Mucosa of descending colon (tissue), 3 donors: Measurements from ENCODE around the gene TMPRSS4. TPM values are rescaled to one million over a fixed set of nuclear protein-coding genes. Genes with fewer than 3 reads are reported as not detected.
"Not testable (repeated sequence)": the region's sequence is repeated elsewhere in the genome, so short reads cannot be mapped to it uniquely, and the experiment has no call there.

Source experiments
- ATAC-seq: fragments of 200-7000 bp; cut with Tn5 transposase; one replicate; pipeline ENCODE4 v1.9.1; 2020; ENCODE audit warnings: mild to moderate bottlenecking, moderate library complexity
- DNase-seq, 3 donors: peaks; one replicate each; pipeline ENCODE4 v3.0.0-alpha.2; 2020
- H3K36me3 ChIP-seq: fragments of 200-600 bp; one replicate; pipeline ENCODE4 v1.8.0; 2021; ENCODE audit warnings: low read depth, mild to moderate bottlenecking
- H3K4me1 ChIP-seq: fragments of 200-600 bp; one replicate; pipeline ENCODE4 v1.8.0; 2021; ENCODE audit warnings: low read depth, mild to moderate bottlenecking
- H3K4me3 ChIP-seq: fragments of 200-600 bp; one replicate; pipeline ENCODE4 v1.8.0; 2021; ENCODE audit warnings: mild to moderate bottlenecking
- H3K9me3 ChIP-seq: fragments of 200-600 bp; one replicate; pipeline ENCODE4 v1.8.0; 2021; ENCODE audit warnings: mild to moderate bottlenecking
- intact Hi-C, 2 donors: fragments of 100-400 bp; cut with DNase I in 1 of 2; cut with micrococcal nuclease in 1 of 2; formaldehyde crosslinking; loops; one replicate each; pipeline versions ENCODE4 v1.11.0 to v1.11.1; 2022; cut with DNase I, micrococcal nuclease
- total RNA-seq, 3 donors: library from RNA; stranded (reverse); fragmentation: NEBNext Ultra II Directional in 2 of 3; extraction: Animal tissue kit (Norgen Biotek cat#: 25700) in 2 of 3; gene quantifications; one replicate each; pipeline versions ENCODE4 v1.2.1 to v1.2.4, GENCODE V29; 2021 to 2023
- TF ChIP-seq, protein P1 (sequence below): fragments of 200-600 bp; IDR thresholded peaks from one replicate; pipeline ENCODE4 v1.8.0; 2022; ENCODE audit warnings: antibody characterized with exemption, mild to moderate bottlenecking
- donor health status: DM: no; HTN: no; CAD: no; lungs with moderate emphysema.
- donor health status: DM: no; HTN: no; CAD: no.
- donor health status: DM: no; HTN: yes; CAD: no.

The TMPRSS4 gene
- total RNA-seq, 3 donors from 2014 or later, result 159 to 648 (median 243) TPM

GRCh38 chr11:118058311-118059245 is 18.3 kb upstream of the TMPRSS4 start:
- H3K4me3 ChIP-seq, result no peak overlapping the region
- TF ChIP-seq, protein P1, sequence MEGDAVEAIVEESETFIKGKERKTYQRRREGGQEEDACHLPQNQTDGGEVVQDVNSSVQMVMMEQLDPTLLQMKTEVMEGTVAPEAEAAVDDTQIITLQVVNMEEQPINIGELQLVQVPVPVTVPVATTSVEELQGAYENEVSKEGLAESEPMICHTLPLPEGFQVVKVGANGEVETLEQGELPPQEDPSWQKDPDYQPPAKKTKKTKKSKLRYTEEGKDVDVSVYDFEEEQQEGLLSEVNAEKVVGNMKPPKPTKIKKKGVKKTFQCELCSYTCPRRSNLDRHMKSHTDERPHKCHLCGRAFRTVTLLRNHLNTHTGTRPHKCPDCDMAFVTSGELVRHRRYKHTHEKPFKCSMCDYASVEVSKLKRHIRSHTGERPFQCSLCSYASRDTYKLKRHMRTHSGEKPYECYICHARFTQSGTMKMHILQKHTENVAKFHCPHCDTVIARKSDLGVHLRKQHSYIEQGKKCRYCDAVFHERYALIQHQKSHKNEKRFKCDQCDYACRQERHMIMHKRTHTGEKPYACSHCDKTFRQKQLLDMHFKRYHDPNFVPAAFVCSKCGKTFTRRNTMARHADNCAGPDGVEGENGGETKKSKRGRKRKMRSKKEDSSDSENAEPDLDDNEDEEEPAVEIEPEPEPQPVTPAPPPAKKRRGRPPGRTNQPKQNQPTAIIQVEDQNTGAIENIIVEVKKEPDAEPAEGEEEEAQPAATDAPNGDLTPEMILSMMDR, result no peak
- no peak for ATAC-seq
- intact Hi-C loops, result loop anchor here (10.0 kb wide), 3 partner anchors 104 to 224 kb away; no protein-coding TSS in a partner anchor
- no peaks in the 10 kb centered on the region for H3K9me3 ChIP-seq
- H3K36me3 ChIP-seq, result no peaks in the 10 kb centered on the region
- no peak for DNase-seq
- H3K4me1 ChIP-seq, result no peaks in the 10 kb centered on the region

GRCh38 chr11:118059246-118059940 is 17.5 kb upstream of the TMPRSS4 start:
- no peak overlapping the region for H3K4me3 ChIP-seq
- H3K4me1 ChIP-seq, result no peaks in the 10 kb centered on the region
- intact Hi-C loops, result loop anchor here (10.0 kb wide), 3 partner anchors 105 to 225 kb away; no protein-coding TSS in a partner anchor
- TF ChIP-seq, protein P1, result no peak
- H3K9me3 ChIP-seq, result no peaks in the 10 kb centered on the region
- DNase-seq (no peak), ATAC-seq (no peak)
- no peaks in the 10 kb centered on the region for H3K36me3 ChIP-seq

DNA sequence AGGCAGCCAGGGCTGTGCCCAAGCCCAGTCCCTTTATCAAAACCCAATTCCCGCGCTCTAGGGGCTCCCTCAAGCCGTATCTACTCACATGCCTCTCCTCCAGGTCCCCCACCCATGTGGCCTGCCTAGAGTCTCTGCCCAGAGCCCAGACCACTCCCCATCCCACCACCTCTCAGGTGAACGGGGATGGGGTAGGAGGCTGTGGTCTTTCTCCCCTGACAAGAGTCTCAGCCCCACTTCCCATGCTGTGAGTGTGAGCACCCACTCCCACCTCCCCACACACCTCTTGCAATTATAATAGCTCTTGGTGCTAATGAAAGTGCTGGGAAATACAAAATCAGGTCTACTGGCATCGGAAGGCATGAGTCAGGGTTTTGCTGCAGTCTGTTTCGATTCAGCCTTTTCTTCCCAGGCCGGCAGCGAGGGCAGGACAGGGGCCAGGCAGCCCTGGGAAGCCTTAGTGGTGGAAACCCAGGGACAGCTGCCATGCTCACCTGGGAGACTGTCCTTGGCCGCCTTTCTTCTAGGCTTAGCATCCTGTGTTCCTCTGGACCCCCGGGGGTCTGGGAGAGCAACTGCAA is 16.7 kb upstream of the TMPRSS4 start:
- H3K9me3 ChIP-seq, result no peaks in the 10 kb centered on the region
- intact Hi-C loops, result no loop called here
- no peak for DNase-seq
- H3K4me1 ChIP-seq, result no peaks in the 10 kb centered on the region
- TF ChIP-seq, protein P1, result no peak
- no peak overlapping the region for H3K4me3 ChIP-seq
- no peak for ATAC-seq
- no peaks in the 10 kb centered on the region for H3K36me3 ChIP-seq

DNA sequence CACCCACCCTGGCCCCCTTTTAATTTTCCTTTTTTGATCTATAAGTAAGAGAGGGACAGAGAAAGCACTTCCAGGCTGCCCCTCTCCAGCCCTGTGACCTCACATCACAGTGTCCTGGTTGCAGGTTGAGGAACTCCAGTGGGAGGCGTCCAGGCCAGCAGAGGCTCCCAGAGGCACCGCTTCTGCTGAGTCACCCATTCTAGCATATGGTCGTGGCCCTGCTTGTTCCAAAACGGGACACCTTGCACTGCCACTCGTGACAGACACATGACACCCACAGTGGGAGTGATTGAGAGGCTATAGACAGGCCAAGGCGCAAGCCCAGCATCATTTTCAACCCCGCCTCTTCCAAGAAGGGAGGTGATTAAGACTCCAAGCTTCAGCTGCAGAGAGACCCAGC is 16.0 kb upstream of the TMPRSS4 start:
- TF ChIP-seq, protein P1, result no peak
- H3K9me3 ChIP-seq, result no peaks in the 10 kb centered on the region
- H3K4me3 ChIP-seq, result no peak overlapping the region
- H3K36me3 ChIP-seq, result no peaks in the 10 kb centered on the region
- intact Hi-C loops, result no loop called here
- H3K4me1 ChIP-seq, result no peaks in the 10 kb centered on the region
- no peak for DNase-seq
- ATAC-seq, result no peak

DNA sequence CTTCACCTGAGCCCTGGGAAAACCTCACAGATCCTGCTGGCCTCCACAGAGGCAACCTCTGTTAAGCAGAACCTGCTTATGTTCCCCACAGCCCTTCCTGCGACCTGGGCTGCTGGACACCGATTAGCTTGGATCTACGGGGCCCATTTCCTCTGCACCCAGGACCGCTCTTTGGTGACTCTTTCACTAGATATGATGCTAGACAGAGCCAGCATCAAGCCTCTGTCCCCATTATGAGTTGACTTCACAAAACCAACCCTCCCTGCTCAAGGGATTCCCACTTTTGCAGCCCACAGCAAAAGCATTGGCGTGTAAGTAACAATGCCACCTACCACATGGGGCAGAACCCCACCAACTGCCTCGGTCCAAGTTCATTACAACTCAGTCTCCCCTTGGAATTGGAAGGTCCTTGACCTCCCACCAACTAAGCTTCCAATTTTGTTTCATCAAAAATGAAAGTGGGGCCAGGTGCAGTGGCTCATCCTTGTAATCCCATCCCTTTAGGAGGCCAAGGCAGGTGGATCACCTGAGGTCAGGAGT is 15.2 kb upstream of the TMPRSS4 start:
- DNase-seq (no peak), ATAC-seq (no peak)
- TF ChIP-seq, protein P1, result no peak
- Histone ChIP-seq H3K4me3 (no peak overlapping the region), H3K36me3 (no peaks in the 10 kb centered on the region), H3K4me1 (no peaks in the 10 kb centered on the region), H3K9me3 (no peaks in the 10 kb centered on the region)
- intact Hi-C loops, result no loop called here

DNA sequence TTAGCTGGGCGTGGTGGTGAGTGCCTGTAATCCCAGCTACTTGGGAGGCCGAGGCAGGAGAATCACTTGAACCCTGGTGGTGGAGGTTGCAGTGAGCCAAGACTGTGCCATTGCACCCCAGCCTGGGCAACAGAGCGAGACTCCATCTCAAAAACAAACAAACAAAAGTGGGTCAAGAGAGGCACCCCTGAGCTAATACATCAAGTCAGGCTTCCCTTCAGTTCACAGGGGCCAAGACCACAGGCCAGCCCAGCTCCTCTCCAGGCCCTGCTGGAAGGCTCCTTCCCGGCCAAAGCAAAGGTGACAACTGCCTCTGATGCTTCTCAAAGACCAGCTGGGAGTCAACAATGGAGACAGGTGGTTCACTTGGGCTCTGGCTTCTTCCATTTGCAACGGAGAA is 14.7 kb upstream of the TMPRSS4 start:
- H3K4me1 ChIP-seq, intact Hi-C loops, H3K4me3 ChIP-seq, H3K9me3 ChIP-seq, ATAC-seq, H3K36me3 ChIP-seq, DNase-seq: not testable (repeated sequence)

DNA sequence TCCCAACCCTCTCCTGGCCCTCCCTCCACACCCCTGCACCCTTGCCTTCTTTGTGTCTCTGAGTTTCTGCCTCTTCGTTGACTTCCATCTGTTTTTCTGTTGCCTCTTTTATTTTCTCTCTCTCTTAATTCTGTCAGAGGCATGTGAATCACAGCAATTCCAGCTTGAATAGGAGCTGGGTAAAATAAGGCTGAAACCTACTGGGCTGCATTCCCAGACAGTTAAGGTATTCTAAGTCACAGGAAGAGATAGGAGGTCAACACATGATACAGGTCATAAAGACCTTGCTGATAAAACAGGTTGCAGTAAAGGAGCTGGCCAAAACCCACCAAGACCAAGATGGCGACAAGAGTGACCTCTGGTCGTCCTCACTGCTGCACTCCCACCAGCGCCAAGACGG is 14.2 kb upstream of the TMPRSS4 start:
- ATAC-seq, intact Hi-C loops, H3K4me1 ChIP-seq, H3K36me3 ChIP-seq, H3K4me3 ChIP-seq, H3K9me3 ChIP-seq, DNase-seq: not testable (repeated sequence)
